Mesenchymal stem cell (in vitro differentiated cells and primary cell): Measurements from ENCODE around the gene STRA8.

ENCODE experiments used
- DNase-seq: peaks from one replicate; pipeline ENCODE4 v3.0.0-alpha.2; 2013
- H2AFZ ChIP-seq: one replicate; pipeline ENCODE4 v1.6.1; 2013; ENCODE audit warnings: low read depth, mild to moderate bottlenecking, control low read depth, inconsistent platforms, low read length, moderate library complexity
- H2AK5ac ChIP-seq: 2 replicates; pipeline ENCODE4 v1.6.1; 2013; ENCODE audit warnings: low read length, moderate library complexity, mild to moderate bottlenecking, inconsistent platforms; ENCODE audit not compliant: severe bottlenecking
- H2BK120ac ChIP-seq: one replicate; pipeline ENCODE4 v1.6.1; 2013; ENCODE audit warnings: low read depth, mild to moderate bottlenecking, inconsistent platforms, low read length, moderate library complexity
- H2BK12ac ChIP-seq, 2 experiments: one replicate each; pipeline ENCODE4 v1.6.1; 2013; ENCODE audit warnings: inconsistent platforms in 2 of 2, low read length in 2 of 2, mild to moderate bottlenecking in 2 of 2, moderate library complexity in 2 of 2, control low read depth in 1 of 2
- H2BK15ac ChIP-seq: one replicate; pipeline ENCODE4 v1.6.1; 2013; ENCODE audit warnings: mild to moderate bottlenecking, low read depth, inconsistent platforms; ENCODE audit not compliant: poor library complexity, severe bottlenecking
- H2BK5ac ChIP-seq: 2 replicates; pipeline ENCODE4 v1.6.1; 2013; ENCODE audit warnings: low read depth, mild to moderate bottlenecking, low read length, control low read depth, inconsistent platforms; ENCODE audit not compliant: poor library complexity, severe bottlenecking
- H3K14ac ChIP-seq, 2 experiments: one replicate each; pipeline ENCODE4 v1.6.1; 2013; ENCODE audit warnings: inconsistent platforms in 2 of 2, low read length in 2 of 2, control low read depth in 1 of 2, mild to moderate bottlenecking in 1 of 2, moderate library complexity in 1 of 2
- H3K18ac ChIP-seq, 2 experiments: one replicate each; pipeline ENCODE4 v1.6.1; 2013; ENCODE audit warnings: inconsistent platforms in 2 of 2, low read length in 2 of 2, control low read depth in 1 of 2, low read depth in 1 of 2, mild to moderate bottlenecking in 1 of 2
- H3K23ac ChIP-seq, 2 experiments: one replicate each; pipeline ENCODE4 v1.6.1; 2013; ENCODE audit warnings: inconsistent platforms in 2 of 2, low read length in 2 of 2, mild to moderate bottlenecking in 2 of 2, moderate library complexity in 2 of 2, control low read depth in 1 of 2
- H3K27ac ChIP-seq: 2 replicates; pipeline ENCODE4 v1.5.1; 2013; ENCODE audit warnings: mild to moderate bottlenecking, moderate library complexity, low read length, control low read depth, inconsistent platforms; ENCODE audit not compliant: poor library complexity, severe bottlenecking
- H3K27me3 ChIP-seq, 2 experiments: 2 replicates each; pipeline versions ENCODE4 v1.6.1 to v1.7.0; 2013; ENCODE audit warnings: low read length in 2 of 2, mild to moderate bottlenecking in 2 of 2, moderate library complexity in 2 of 2, control low read depth in 1 of 2, inconsistent platforms in 1 of 2; ENCODE audit not compliant: control insufficient read depth in 1 of 2, insufficient read depth in 1 of 2
- H3K36me3 ChIP-seq, 2 experiments: 2 replicates each; pipeline versions ENCODE4 v1.6.1 to v1.7.0; 2013; ENCODE audit warnings: low read length in 2 of 2, control low read depth in 1 of 2, inconsistent platforms in 1 of 2, low read depth in 1 of 2, mild to moderate bottlenecking in 1 of 2; ENCODE audit not compliant: insufficient read depth in 2 of 2, control insufficient read depth in 1 of 2
- H3K4ac ChIP-seq, 2 experiments: one replicate each; pipeline ENCODE4 v1.6.1; 2013; ENCODE audit warnings: inconsistent platforms in 2 of 2, low read length in 2 of 2, mild to moderate bottlenecking in 2 of 2, moderate library complexity in 2 of 2, control low read depth in 1 of 2, low read depth in 1 of 2
- H3K4me1 ChIP-seq: 2 replicates; pipeline ENCODE4 v1.6.1; 2013; ENCODE audit warnings: low read depth, low read length, control low read depth; ENCODE audit not compliant: control insufficient read depth, insufficient read depth
- H3K4me2 ChIP-seq: 2 replicates; pipeline ENCODE4 v1.6.1; 2013; ENCODE audit warnings: low read length, mild to moderate bottlenecking, inconsistent platforms; ENCODE audit not compliant: poor library complexity, severe bottlenecking
- H3K4me3 ChIP-seq, 2 experiments: 2 replicates each; pipeline versions ENCODE4 v1.5.1 to v1.7.0; 2013; ENCODE audit warnings: low read length in 2 of 2, mild to moderate bottlenecking in 2 of 2, control low read depth in 1 of 2, low read depth in 1 of 2; ENCODE audit not compliant: insufficient read depth in 1 of 2
- H3K79me1 ChIP-seq: replicated peaks from 2 replicates; pipeline ENCODE4 v1.6.1; 2013; ENCODE audit warnings: mild to moderate bottlenecking, control low read depth, low read length, inconsistent platforms; ENCODE audit not compliant: poor library complexity, severe bottlenecking
- H3K9ac ChIP-seq: 2 replicates; pipeline ENCODE4 v1.7.0; 2013; ENCODE audit warnings: mild to moderate bottlenecking, low read length, moderate library complexity
- H3K9me3 ChIP-seq: 2 replicates; pipeline ENCODE4 v1.7.0; 2013; ENCODE audit warnings: mild to moderate bottlenecking, low read length; ENCODE audit not compliant: control insufficient read depth
- H4K8ac ChIP-seq: one replicate; pipeline ENCODE4 v1.6.1; 2013; ENCODE audit warnings: inconsistent platforms, mild to moderate bottlenecking, low read length, moderate library complexity
- H4K91ac ChIP-seq: one replicate; pipeline ENCODE4 v1.6.1; 2013; ENCODE audit warnings: mild to moderate bottlenecking, low read length, inconsistent platforms
- WGBS: methylation state at CpG from one replicate; pipeline ENCODE4 v1.1.7; 2013; ENCODE audit warnings: mixed read lengths; 5-methylcytosine and 5-hydroxymethylcytosine counted together

The STRA8 gene

DNA sequence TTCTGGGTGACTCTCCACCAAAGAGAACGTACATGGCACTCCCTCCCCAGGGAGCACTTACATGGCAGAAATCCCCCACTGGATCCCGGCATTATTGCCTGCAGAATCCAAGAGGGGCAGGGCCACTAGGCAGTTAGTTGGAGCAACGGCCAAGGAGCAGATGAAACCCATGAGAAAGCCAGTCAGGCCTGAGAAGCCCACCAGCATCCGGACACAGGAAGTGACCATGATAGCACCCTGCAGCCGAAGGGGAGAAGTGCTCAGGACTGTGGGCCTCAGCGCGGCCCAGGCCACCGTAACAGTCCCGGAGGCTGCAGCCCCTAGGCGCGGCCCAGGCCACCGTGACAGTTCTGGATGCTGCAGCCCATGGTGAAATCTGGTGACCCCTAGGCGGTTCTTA is 43.5 kb downstream of the STRA8 start:
- Histone ChIP-seq H3K23ac (no peak overlapping the region), H2BK120ac (no peak overlapping the region), H4K8ac (no peak overlapping the region), H3K79me1 (no peaks in the 10 kb centered on the region), H3K4me2 (no peak overlapping the region), H3K9me3 (no peaks in the 10 kb centered on the region), H3K27me3 (peaks cover 0 to 14% of the 10 kb centered on the region in 2 experiments), H2AK5ac (no peak overlapping the region), H2BK5ac (no peak overlapping the region), H2BK15ac (peak overlapping the region; percentile 33), H4K91ac (no peak overlapping the region), H3K14ac (no peak overlapping the region), H3K9ac (no peak overlapping the region), H2AFZ (no peak overlapping the region), H3K4me1 (peaks cover 4% of the 10 kb centered on the region), H3K36me3 (no peaks in the 10 kb centered on the region), H3K4me3 (no peak overlapping the region), H3K4ac (no peak overlapping the region), H3K27ac (no peak overlapping the region), H3K18ac (no peak overlapping the region), H2BK12ac (no peak overlapping the region)
- 89% methylated on average over 13 of the region's 13 CpGs for WGBS
- no peak for DNase-seq

DNA sequence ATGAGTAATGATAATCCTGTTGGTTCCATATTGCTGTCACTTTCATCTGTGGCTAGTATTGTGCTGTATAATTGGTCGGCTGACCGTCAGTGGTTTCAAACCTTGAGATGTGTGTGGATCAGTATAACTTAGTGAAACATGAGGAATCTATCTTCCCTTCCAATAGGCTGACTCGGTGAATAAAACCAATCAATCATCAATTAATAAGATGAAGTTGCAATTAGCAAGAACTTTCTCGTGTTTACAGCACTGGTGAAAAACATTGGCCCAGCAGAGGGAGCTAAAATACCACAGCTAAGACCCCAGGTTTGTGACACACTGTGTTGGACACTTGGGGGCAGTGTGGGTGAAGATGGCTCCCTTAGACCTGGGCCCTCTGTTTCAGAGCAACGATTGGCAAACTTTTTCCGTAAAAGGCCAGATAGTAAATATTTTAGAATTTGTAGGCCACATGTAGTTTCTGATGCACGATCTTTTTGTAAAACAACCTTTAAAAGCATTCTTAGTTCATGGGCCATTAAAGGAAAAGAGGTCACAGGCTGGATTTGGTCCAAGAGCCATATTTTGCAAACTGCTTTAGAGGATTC is 47.8 kb downstream of the STRA8 start:
- H3K4ac ChIP-seq, result no peak overlapping the region
- H2AFZ ChIP-seq, result peak overlapping the region; percentile 53
- H3K14ac ChIP-seq, result no peak overlapping the region
- peaks cover 0 to 8% of the 10 kb centered on the region in 2 experiments for H3K27me3 ChIP-seq
- H4K91ac ChIP-seq, result no peak overlapping the region
- peak; percentile 87 for DNase-seq
- no peak overlapping the region for H3K4me2 ChIP-seq
- no peak overlapping the region for H2BK15ac ChIP-seq
- no peak overlapping the region for H3K4me3 ChIP-seq
- peaks cover 2% of the 10 kb centered on the region for H3K4me1 ChIP-seq
- H2BK12ac ChIP-seq, result no peak overlapping the region
- 5% methylated on average over 4 of the region's 7 CpGs for whole genome bisulfite sequencing
- H3K27ac ChIP-seq, result no peak overlapping the region
- H3K18ac ChIP-seq, result no peak overlapping the region
- no peak overlapping the region for H2AK5ac ChIP-seq
- H3K9me3 ChIP-seq, result no peaks in the 10 kb centered on the region
- H3K79me1 ChIP-seq, result no peaks in the 10 kb centered on the region
- no peak overlapping the region for H4K8ac ChIP-seq
- H3K36me3 ChIP-seq, result no peaks in the 10 kb centered on the region
- no peak overlapping the region for H2BK120ac ChIP-seq
- H3K23ac ChIP-seq, result no peak overlapping the region
- no peak overlapping the region for H2BK5ac ChIP-seq
- H3K9ac ChIP-seq, result peak overlapping the region; percentile 63

DNA sequence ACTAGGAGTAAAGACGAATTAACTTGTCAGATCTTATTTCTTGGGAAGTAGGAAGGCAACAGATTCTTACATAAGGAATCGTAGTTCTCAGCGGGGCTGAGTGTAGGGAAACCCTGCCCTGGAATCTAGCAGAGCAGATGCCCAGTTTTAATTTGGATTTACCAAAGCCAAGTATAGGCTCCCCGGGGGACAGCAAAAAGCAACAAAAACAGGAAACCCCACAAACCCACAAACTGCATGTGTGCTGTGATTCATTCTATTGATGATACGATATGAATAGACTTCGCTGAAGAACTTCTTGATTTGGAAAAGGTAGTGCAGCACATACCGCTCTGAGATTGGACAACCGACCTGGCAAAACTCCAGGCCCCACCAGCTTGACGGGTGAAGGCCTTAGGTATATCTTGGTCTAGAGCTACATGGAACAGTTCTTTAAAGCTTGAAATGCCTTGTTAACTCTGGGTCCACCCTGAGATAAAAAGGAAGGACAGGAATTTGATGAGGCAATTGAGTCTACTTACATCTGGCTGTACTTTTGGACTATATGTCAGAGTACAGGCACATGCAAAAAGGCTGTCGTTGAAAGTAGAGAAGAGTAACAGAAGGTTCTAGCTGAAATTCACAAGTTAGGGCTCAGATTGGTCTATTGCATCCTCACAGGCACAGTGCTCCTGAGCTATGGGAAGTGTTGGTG is 49.1 kb downstream of the STRA8 start:
- Histone ChIP-seq H3K4ac (no peak overlapping the region), H4K8ac (no peak overlapping the region), H3K36me3 (no peaks in the 10 kb centered on the region), H3K23ac (no peak overlapping the region), H2BK120ac (no peak overlapping the region), H3K9me3 (no peaks in the 10 kb centered on the region), H3K79me1 (no peaks in the 10 kb centered on the region), H2BK15ac (no peak overlapping the region), H3K4me3 (no peak overlapping the region), H3K4me2 (no peak overlapping the region), H2AFZ (no peak overlapping the region), H2BK12ac (no peak overlapping the region), H3K18ac (no peak overlapping the region), H3K4me1 (no peaks in the 10 kb centered on the region), H3K9ac (peak overlapping the region; percentile 4), H4K91ac (no peak overlapping the region), H3K27ac (no peak overlapping the region), H2AK5ac (no peak overlapping the region), H2BK5ac (no peak overlapping the region), H3K27me3 (peaks cover 0 to 8% of the 10 kb centered on the region in 2 experiments), H3K14ac (no peak overlapping the region)
- no peak for DNase-seq
- WGBS, result 91% methylated on average over 9 of the region's 10 CpGs

DNA sequence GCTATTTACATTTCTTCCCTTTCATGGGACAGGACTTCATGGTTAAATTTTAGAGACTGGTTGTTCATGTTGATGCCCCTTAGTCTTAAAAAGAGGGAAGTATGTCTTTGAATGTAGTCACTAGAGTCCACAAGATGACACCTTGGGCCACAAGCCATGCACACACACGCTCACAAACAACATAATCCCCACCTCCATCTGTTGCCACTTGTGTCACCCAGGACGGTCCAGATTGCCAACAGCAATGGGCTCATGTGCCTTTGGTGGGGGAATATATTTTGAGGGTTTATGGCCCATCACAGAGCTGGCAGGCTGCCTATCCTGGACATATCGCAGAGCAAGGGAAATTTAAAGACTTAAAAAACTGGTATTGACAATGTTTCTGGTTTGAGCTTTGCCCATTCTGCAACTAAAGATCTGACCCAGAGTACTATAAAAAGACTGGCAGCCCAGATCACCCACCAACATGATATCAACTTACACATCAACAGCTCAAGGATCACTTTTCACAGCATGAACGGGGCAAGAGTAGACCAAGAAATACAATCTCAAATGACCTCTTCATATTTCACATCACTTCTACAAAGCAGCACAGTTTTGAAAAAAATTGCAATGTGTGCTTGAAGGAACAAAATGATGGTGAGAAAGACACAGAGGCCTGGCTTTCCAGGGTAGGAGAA is 50.5 kb downstream of the STRA8 start:
- Histone ChIP-seq H3K4ac (no peak overlapping the region), H3K36me3 (no peaks in the 10 kb centered on the region), H3K9me3 (no peaks in the 10 kb centered on the region), H2AFZ (no peak overlapping the region), H2BK120ac (no peak overlapping the region), H3K27ac (no peak overlapping the region), H2BK12ac (no peak overlapping the region), H2BK15ac (no peak overlapping the region), H3K14ac (no peak overlapping the region), H4K8ac (no peak overlapping the region), H4K91ac (no peak overlapping the region), H3K23ac (no peak overlapping the region), H3K4me1 (no peaks in the 10 kb centered on the region), H3K79me1 (no peaks in the 10 kb centered on the region), H3K27me3 (peaks cover 0 to 6% of the 10 kb centered on the region in 2 experiments), H2AK5ac (no peak overlapping the region), H2BK5ac (no peak overlapping the region), H3K18ac (no peak overlapping the region), H3K9ac (no peak overlapping the region), H3K4me2 (no peak overlapping the region), H3K4me3 (no peak overlapping the region)
- DNase-seq, result no peak
- 77% methylated on average over 2 of the region's 4 CpGs for WGBS
